C4-2B (cell line): ENCODE results near the gene AMIGO3.

Source experiments
- ZFX ChIP-seq: fragments of 450-650 bp; IDR thresholded peaks from 2 replicates; pipeline ENCODE4 v1.6.1; 2017
- TF ChIP-seq, protein P1 (sequence below): fragments of 450-650 bp; conservative IDR thresholded peaks from 2 replicates; pipeline ENCODE4 v1.5.1; 2017; ENCODE audit warnings: mild to moderate bottlenecking

DNA sequence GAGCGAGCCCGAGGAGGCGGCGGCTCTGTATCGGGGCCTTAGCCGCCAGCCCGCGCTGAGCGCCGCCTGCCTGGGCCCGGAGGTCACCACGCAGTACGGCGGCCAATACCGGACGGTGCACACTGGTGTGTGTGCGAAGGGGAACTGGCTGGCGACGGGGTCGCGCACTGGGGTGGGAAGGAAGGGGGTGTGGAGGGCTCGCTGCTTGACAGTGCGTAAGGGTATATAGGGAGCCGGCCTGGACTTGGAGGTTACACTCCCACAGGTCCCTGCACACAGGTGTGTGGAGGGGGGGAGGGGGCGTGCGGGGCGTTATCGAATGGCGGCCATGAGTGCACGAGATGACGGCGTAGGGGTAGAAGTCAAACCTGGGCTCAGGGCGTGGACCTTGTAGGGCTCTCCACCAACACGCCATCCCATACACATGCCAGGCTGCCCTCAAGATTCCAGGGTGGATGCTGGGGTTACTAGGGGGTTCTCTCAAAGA is 44.9 kb downstream of the AMIGO3 start:
- TF ChIP-seq, protein P1, sequence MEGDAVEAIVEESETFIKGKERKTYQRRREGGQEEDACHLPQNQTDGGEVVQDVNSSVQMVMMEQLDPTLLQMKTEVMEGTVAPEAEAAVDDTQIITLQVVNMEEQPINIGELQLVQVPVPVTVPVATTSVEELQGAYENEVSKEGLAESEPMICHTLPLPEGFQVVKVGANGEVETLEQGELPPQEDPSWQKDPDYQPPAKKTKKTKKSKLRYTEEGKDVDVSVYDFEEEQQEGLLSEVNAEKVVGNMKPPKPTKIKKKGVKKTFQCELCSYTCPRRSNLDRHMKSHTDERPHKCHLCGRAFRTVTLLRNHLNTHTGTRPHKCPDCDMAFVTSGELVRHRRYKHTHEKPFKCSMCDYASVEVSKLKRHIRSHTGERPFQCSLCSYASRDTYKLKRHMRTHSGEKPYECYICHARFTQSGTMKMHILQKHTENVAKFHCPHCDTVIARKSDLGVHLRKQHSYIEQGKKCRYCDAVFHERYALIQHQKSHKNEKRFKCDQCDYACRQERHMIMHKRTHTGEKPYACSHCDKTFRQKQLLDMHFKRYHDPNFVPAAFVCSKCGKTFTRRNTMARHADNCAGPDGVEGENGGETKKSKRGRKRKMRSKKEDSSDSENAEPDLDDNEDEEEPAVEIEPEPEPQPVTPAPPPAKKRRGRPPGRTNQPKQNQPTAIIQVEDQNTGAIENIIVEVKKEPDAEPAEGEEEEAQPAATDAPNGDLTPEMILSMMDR, result no peak
- TF ChIP-seq ZFX, result peak; percentile 73; the same call in 1 of the 2 replicates
